PC-9 (cell line): ENCODE data around the gene BLM. TPM values are rescaled to one million over a fixed set of nuclear protein-coding genes. Genes with fewer than 3 reads are reported as not detected.
A peak's percentile ranks its signal among the peaks of the same experiment; 100 is the strongest.
"Not testable (repeated sequence)": the region's sequence is repeated elsewhere in the genome, so short reads cannot be mapped to it uniquely, and the experiment has no call there.

Source experiments
- BruUV-seq: library from RNA; stranded (reverse); fragments of 400-500 nt; replicated peaks from 2 replicates; lab custom pipeline; 2021; lab: Mats Ljungman, UMichigan
- CTCF ChIA-PET: fragments of 300-600 bp; sonication (Branson Sonifier 250); formaldehyde crosslinking; loops from one replicate; lab custom pipeline; 2022; ENCODE audit warnings: antibody characterized with exemption; lab: Charles Lee
- POLR2A ChIA-PET: fragments of 300-600 bp; sonication (Branson Sonifier 250); formaldehyde crosslinking; loops from one replicate; lab custom pipeline; 2022; ENCODE audit warnings: antibody characterized with exemption; ENCODE audit not compliant: unreplicated experiment; lab: Charles Lee
- DNase-seq, 2 experiments: peaks; one replicate each; pipeline versions ENCODE4 v3.0.0 to v3.0.0-alpha.2; 2015 to 2022; ENCODE audit warnings: mixed read lengths in 1 of 2
- H2AFZ ChIP-seq: fragments of 200-600 bp; sonication (generic); 2 replicates; pipeline ENCODE4 v1.8.1; 2017; ENCODE audit warnings: antibody characterized with exemption
- H3F3A ChIP-seq: fragments of 200-600 bp; sonication (generic); 2 replicates; pipeline ENCODE4 v1.8.1; 2017; ENCODE audit warnings: antibody characterized with exemption, mild to moderate bottlenecking, low read depth; ENCODE audit not compliant: insufficient read depth
- H3K27ac ChIP-seq: fragments of 200-600 bp; sonication (generic); 2 replicates; pipeline ENCODE4 v1.6.1; 2016; ENCODE audit warnings: mixed run types
- H3K27me3 ChIP-seq: fragments of 200-600 bp; sonication (generic); 2 replicates; pipeline ENCODE4 v1.6.1; 2016; ENCODE audit warnings: low read depth, mixed run types; ENCODE audit not compliant: insufficient read depth
- H3K36me3 ChIP-seq: fragments of 200-600 bp; sonication (generic); 2 replicates; pipeline ENCODE4 v1.6.1; 2016; ENCODE audit warnings: low read depth, mixed run types
- H3K4me1 ChIP-seq: fragments of 200-600 bp; sonication (generic); replicated peaks from 2 replicates; pipeline ENCODE4 v1.6.1; 2016; ENCODE audit warnings: mixed run types; ENCODE audit not compliant: insufficient read depth
- H3K4me2 ChIP-seq: fragments of 200-600 bp; sonication (generic); 2 replicates; pipeline ENCODE4 v1.6.1; 2017; ENCODE audit warnings: mixed run types
- H3K4me3 ChIP-seq: fragments of 200-600 bp; sonication (generic); 2 replicates; pipeline ENCODE4 v1.6.1; 2016; ENCODE audit warnings: mixed run types
- H3K79me2 ChIP-seq: fragments of 200-600 bp; sonication (generic); 2 replicates; pipeline ENCODE4 v1.6.1; 2017; ENCODE audit warnings: low read depth, mixed run types
- H3K9me2 ChIP-seq: fragments of 200-600 bp; sonication (generic); 2 replicates; pipeline ENCODE4 v1.8.1; 2017; ENCODE audit warnings: mild to moderate bottlenecking; ENCODE audit not compliant: insufficient read depth
- H3K9me3 ChIP-seq: fragments of 200-600 bp; sonication (generic); 2 replicates; pipeline ENCODE4 v1.8.1; 2016; ENCODE audit warnings: low read depth; ENCODE audit not compliant: insufficient read depth
- H4K20me1 ChIP-seq: fragments of 200-600 bp; sonication (generic); 2 replicates; pipeline ENCODE4 v1.8.1; 2017; ENCODE audit not compliant: insufficient read depth
- EZH2 ChIP-seq: fragments of 200-600 bp; sonication (generic); IDR thresholded peaks from 2 replicates; pipeline ENCODE4 v1.8.0; 2017; ENCODE audit warnings: antibody characterized with exemption, low read depth
- intact Hi-C: fragments of 100-400 bp; cut with micrococcal nuclease; formaldehyde crosslinking; loops from one replicate; pipeline ENCODE4 v1.10.0; 2022; ENCODE audit not compliant: unreplicated experiment
- total RNA-seq: library from RNA; stranded (reverse); gene quantifications from 2 replicates; pipeline ENCODE4 v1.2.3, GENCODE V29; 2021
- TF ChIP-seq, protein P1 (sequence below): fragments of 200-600 bp; sonication (generic); conservative IDR thresholded peaks from 2 replicates; pipeline ENCODE4 v1.6.1; 2017; ENCODE audit warnings: mixed run types, antibody characterized with exemption, mild to moderate bottlenecking, moderate library complexity

The BLM gene
- total RNA-seq, 1 experiment from 2014 or later: 19.1 TPM

DNA sequence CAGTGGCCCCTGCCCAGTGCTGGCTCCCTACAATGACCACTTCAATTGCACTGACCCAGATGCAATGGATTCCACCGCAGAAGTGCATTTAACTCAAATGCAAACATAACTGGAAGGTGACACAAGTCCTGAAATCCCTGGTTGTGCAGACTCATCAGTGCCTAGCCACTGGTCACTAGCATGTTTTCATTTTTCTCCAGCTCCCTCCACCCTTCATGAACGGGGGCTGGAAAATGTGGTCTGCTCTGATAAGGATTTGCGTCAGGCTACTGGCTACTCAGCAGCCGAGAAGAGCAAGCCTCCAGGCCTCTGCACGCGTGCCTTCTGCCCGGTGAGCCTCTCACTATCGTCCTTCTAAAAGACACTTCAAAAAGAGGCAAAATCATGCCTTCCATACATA, 123.8 kb downstream of the BLM start:
- no peaks in the 10 kb centered on the region for H4K20me1 ChIP-seq
- H3K4me2 ChIP-seq: no peak overlapping the region
- POLR2A ChIA-PET: no interaction called here
- no peaks in the 10 kb centered on the region for H3K36me3 ChIP-seq
- H3K27ac ChIP-seq: no peak overlapping the region
- no peaks in the 10 kb centered on the region for H3K79me2 ChIP-seq
- no peak overlapping the region for H3K4me3 ChIP-seq
- H3K9me2 ChIP-seq: no peaks in the 10 kb centered on the region
- DNase-seq: no peak
- H3F3A ChIP-seq: peaks cover 6% of the 10 kb centered on the region; the same call in 1 of the 2 replicates
- H3K27me3 ChIP-seq: no peaks in the 10 kb centered on the region
- BruUV-seq: no TSS peak
- intact Hi-C loops: no loop called here
- TF ChIP-seq, protein P1, sequence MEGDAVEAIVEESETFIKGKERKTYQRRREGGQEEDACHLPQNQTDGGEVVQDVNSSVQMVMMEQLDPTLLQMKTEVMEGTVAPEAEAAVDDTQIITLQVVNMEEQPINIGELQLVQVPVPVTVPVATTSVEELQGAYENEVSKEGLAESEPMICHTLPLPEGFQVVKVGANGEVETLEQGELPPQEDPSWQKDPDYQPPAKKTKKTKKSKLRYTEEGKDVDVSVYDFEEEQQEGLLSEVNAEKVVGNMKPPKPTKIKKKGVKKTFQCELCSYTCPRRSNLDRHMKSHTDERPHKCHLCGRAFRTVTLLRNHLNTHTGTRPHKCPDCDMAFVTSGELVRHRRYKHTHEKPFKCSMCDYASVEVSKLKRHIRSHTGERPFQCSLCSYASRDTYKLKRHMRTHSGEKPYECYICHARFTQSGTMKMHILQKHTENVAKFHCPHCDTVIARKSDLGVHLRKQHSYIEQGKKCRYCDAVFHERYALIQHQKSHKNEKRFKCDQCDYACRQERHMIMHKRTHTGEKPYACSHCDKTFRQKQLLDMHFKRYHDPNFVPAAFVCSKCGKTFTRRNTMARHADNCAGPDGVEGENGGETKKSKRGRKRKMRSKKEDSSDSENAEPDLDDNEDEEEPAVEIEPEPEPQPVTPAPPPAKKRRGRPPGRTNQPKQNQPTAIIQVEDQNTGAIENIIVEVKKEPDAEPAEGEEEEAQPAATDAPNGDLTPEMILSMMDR: no peak
- no peak for TF ChIP-seq EZH2
- H3K4me1 ChIP-seq: no peaks in the 10 kb centered on the region; the same call in none of the 2 replicates
- no peak overlapping the region for H2AFZ ChIP-seq
- CTCF ChIA-PET: no interaction called here
- no peaks in the 10 kb centered on the region for H3K9me3 ChIP-seq

DNA sequence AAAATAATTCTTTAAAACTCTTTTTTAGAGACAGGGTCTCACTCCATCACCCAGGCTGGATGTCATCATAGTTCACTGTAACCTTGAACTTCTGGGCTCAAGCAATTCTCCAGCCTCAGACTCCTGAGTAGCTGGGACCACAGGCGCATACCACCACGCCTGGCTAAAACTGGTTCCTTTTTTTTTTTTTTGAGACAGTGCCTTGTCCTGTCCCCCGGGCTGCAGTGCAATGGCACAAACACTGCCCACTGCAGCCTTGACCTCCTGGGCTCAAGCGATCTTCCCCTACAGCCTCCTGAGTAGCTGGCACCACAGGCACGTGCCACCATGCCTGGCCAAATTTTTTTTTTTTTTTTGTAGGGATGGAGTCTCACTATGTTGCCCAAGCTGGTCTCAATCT, 127.5 kb downstream of the BLM start:
- Histone ChIP-seq H3K4me1 (no peaks in the 10 kb centered on the region; the same call in none of the 2 replicates), H3K4me3 (no peak overlapping the region), H3K9me2 (no peaks in the 10 kb centered on the region), H3K79me2 (no peaks in the 10 kb centered on the region), H2AFZ (no peak overlapping the region), H4K20me1 (no peaks in the 10 kb centered on the region), H3K27ac (no peak overlapping the region), H3F3A (peaks cover 6% of the 10 kb centered on the region; the same call in 1 of the 2 replicates), H3K27me3 (no peaks in the 10 kb centered on the region), H3K9me3 (no peaks in the 10 kb centered on the region), H3K4me2 (peak overlapping the region; percentile 1; the same call in 1 of the 2 replicates), H3K36me3 (no peaks in the 10 kb centered on the region)
- TF ChIP-seq, protein P1: no peak
- TF ChIP-seq EZH2: no peak
- ChIA-PET POLR2A (no interaction called here), CTCF (no interaction called here)
- no TSS peak for BruUV-seq
- intact Hi-C loops: no loop called here
- no peak for DNase-seq

DNA sequence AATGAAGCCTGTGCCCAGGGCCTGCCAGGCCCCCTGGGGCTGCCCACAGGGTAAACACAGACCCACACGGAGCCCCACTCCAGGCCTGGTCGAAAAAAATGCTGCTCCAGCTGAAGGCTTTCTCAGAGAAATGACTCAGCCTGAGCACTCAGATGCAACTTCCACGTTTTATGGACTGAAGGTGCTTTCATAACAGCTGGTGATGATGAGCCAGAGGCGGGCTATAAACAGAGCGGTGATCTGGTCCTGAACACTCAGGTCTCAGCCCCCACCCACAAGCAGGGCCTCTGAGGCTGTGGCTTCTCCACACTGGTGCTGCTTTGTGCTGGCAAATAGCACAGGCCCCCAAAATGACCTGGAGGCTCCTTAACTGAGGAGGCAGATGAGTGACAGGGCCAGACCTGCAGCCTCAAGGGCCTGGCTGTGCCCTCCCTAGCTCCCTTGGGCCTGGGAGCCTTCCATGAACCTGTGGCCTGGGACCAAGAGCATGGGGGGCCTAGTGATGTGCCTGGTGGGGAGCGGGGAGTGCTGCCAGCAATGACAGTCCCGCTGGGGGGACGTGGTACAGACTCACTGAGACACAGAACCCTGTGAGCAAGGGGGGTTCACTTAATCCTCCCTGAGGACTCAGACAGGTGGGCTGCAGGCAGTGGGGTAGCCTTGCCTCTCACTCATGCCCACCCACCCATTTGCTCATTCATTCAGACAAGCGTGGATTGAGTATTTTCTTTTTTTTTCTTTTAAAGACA, 128.2 kb downstream of the BLM start:
- H3K9me3 ChIP-seq: no peaks in the 10 kb centered on the region
- no peaks in the 10 kb centered on the region for H3K36me3 ChIP-seq
- no TSS peak for BruUV-seq
- TF ChIP-seq, protein P1: no peak
- TF ChIP-seq EZH2: no peak
- no peaks in the 10 kb centered on the region for H4K20me1 ChIP-seq
- H3K9me2 ChIP-seq: no peaks in the 10 kb centered on the region
- H3K4me3 ChIP-seq: no peak overlapping the region
- H3K27me3 ChIP-seq: no peaks in the 10 kb centered on the region
- H3K4me2 ChIP-seq: peak overlapping the region; percentile 1; the same call in 1 of the 2 replicates
- no peak overlapping the region for H3K27ac ChIP-seq
- no peak overlapping the region for H2AFZ ChIP-seq
- no peaks in the 10 kb centered on the region; the same call in none of the 2 replicates for H3K4me1 ChIP-seq
- peak; percentile 25 to 70 for DNase-seq
- CTCF ChIA-PET: no interaction called here
- H3K79me2 ChIP-seq: no peaks in the 10 kb centered on the region
- intact Hi-C loops: no loop called here
- POLR2A ChIA-PET: no interaction called here
- peaks cover 6% of the 10 kb centered on the region; the same call in 1 of the 2 replicates for H3F3A ChIP-seq

DNA sequence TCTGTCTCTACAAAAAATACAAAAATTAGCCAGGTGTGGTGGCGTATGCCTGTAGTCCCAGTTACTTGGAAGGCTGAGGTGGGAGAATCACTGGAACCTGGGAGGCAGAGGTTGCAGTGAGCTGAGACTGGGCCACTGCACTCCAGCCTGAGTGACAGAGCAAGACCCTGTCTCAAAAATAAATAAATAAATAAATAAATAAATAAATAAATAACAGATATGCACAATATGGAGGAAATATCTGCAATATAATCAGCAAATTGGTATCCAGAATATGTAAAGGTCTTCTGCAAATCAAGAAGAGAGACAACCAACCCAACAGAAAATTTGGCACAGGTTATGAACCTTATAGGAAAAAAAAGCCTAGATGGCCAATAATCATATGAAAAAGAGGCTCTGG, 132.3 kb downstream of the BLM start:
- BruUV-seq, H3K27me3 ChIP-seq, intact Hi-C loops, H3K9me2 ChIP-seq, H3K79me2 ChIP-seq, H3F3A ChIP-seq, H3K4me1 ChIP-seq, DNase-seq, H3K4me2 ChIP-seq, CTCF ChIA-PET, H3K9me3 ChIP-seq, H3K36me3 ChIP-seq, H3K27ac ChIP-seq, H3K4me3 ChIP-seq, H2AFZ ChIP-seq, H4K20me1 ChIP-seq: not testable (repeated sequence)
- POLR2A ChIA-PET: interaction anchor here (0.6 kb wide), 1 partner anchor 116 kb away, joined by 5 read pairs; no protein-coding TSS in a partner anchor
